ENCODE measurements around the gene AURKAIP1. TPM values are rescaled to one million over a fixed set of nuclear protein-coding genes. Genes with fewer than 3 reads are reported as not detected.
"Not testable (repeated sequence)": the region's sequence is repeated elsewhere in the genome, so short reads cannot be mapped to it uniquely, and the experiment has no call there.

Gene AURKAIP1
- total RNA-seq, 1 donor from 2014 or later = 102 TPM

DNA sequence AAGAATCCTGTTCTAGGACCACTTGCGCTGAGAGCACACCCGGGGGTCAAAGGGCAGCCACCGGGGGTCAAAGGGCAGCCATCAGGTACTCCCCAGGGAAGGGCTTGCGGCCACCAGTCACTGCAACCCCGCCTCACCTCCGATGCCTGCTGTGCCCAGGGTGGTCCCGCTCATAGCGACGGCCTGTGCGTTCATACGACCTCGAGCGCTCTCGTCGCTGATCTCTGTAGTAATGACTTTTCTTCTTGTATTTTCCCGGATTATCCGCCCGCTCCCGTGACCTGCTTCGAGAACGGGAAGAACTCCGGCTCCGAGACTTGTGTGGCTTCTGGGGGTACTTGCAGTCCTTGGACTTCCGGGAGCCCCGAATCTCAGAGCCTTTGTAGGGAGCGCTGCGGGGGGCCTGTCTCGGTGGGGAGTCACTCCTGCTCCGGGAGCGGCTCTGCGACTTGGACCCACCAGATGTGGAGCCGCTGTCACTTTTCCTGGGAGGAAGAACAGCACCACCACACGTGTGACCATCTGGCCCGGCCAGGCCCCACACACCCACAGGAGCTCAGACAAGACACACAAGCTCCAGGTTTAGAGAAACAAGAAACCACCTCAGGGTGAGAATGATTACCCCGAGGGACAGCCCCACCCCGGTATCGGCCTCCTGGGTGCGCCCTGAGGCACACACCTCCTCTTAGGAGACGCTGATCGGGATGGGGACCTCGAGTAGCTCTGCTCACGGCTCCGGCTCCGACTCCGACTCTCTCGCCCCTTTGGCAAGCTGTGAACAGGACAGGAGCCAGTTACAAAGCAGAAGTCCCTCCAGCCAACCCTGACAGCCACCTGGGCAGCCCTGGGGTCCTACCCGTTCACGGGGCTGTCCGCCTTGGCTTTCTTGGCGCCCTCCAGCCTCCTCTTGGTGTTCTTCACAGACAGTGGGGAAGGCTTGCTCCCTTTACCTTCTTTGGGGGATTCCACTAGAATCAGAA lies 12.4 kb upstream of the AURKAIP1 start:
- no peak for DNase-seq (ENCODE audit: low spot score)

DNA sequence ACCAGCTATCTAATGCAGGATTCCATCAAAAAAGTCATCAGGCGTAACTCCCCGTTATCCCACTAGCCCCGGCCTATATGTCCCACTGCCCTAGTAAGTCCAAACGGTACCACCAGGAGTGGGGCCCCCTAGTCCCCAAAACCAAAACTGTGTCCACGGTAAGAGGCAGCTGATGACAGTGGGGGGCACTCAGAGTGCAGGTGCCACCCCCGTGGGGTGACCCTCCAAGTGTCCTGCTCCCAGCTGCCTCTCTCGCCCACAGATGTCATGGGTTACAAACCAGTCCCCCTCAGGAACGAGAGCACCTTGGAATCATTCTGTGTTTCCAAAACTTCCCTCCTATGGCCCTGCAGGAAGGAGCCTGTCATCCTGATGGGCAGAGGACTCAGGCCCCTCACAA lies 10.9 kb upstream of the AURKAIP1 start:
- DNase-seq (ENCODE audit: low spot score) = no peak

DNA sequence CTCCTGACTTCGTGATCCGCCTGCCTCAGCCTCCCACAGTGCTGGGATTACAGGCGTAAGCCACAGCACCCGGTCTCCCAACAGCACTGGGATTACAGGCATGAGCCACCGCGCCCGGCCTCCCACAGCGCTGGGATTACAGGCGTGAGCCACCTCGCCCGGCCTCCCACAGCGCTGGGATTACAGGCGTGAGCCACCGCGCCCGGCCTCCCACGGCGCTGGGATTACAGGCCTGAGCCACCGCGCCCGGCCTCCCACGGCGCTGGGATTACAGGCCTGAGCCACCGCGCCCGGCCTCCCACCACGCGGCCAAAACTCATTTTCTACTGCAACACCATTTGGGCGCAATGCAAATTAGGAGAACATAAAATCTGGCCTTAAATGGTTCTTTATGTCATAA lies 10.3 kb upstream of the AURKAIP1 start:
- not testable (repeated sequence) for DNase-seq (ENCODE audit: low spot score)

DNA sequence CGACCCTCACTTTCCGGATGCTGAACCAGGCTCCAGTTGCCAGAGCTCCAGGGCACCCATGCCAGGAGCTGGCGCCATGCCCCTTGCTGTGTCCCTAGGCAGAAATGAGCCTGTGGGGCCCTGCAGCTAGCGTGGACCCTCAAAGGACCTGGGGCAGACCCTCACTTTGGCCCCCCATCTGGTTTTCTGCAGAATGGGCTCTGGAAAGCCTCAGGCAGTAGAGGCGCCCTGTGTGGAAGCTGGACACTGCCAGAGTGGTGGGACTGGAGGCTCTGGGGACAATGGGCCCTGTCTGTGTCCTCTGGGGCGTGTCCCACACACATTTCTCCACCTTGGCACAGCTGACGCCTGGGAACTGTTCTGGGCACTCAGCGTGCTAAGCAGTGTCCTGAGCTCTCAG lies 6.3 kb upstream of the AURKAIP1 start:
- no peak for DNase-seq (ENCODE audit: low spot score)

DNA sequence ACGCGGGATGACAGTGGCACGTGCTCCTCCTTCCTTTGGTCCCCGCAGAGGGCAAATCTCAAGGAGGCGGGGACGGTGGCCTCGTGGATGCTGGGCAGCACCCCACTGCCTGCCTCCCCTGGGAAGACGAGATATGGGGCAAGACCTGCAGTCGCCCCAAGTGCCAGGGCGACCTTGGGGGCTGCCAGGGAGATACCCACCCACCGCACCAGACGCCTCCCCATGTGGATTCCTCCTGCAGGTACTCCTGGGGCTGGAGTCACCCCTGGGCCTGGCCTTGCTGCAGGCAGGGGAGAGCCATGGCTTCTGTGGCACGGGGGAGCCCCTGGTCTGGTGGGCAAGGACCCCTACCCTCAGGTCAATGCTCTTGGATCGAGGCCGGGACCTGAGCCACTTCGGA lies 5.9 kb upstream of the AURKAIP1 start:
- no peak for DNase-seq (ENCODE audit: low spot score)

- no peak for DNase-seq (ENCODE audit: low spot score)
Observed at GRCh38 chr1:1377540-1378205, 2.7 kb upstream of the AURKAIP1 start.

- DNase-seq (ENCODE audit: low spot score) = peak; percentile 48
Observed at GRCh38 chr1:1376551-1377226, 1.7 kb upstream of the AURKAIP1 start.

DNA sequence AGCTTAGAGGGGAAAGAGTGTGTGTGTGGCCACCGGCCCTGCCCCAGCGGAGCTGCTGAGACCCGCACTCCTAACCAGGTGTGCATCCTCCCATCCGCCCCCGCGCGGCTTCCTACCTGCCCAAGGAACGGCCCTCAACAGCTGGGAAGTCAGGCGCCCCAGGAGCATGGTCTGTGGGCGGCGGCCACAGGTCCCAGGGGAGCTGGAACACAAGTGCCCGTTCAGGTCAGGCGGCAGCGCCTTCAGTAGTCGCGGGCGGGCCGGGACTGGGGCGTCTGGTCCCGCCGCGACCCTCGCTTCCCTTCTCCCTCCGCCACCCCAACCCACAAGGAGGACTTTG lies 448 bp downstream of the AURKAIP1 start:
- DNase-seq (ENCODE audit: low spot score) = no peak

DNA sequence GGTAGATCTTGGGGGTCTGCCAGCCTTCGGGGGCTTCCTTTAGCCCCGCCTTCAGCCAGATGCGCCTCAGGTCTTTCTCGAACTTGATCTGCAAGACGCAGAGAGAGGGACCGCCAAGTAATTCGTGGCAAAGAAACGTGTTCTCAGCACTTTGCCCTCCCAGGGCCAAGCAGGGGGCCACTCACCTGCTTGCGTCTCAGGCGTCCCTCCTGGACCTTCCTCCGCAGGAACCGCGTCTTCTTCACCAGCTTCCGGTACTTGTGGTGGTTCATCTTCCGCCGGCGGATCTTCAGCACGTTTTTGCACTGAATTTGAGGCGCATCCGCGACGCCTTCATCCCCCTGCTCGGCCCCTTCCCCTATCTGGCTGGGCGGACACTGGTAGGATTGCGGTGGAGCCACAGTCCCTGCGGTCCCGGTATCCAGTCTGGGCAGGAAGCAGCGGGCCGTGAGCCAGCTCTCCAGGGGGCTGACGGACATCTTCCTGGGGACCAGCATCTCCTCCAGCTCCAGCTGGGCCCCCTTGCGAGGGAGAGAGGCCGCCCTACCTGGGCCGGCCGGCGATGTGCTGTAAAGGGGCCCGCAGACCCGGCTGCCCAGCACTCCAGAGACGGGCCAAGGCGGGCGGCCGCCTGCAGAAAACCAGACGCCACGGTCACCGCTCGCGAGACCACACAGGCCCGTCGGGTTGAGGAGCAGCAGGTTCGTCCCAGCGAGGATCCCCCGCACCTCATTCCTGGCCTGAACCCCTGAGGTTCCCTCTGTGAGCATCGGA lies 1.0 kb downstream of the AURKAIP1 start:
- DNase-seq (ENCODE audit: low spot score) = peak; percentile 53

- no peak for DNase-seq (ENCODE audit: low spot score)
Observed at GRCh38 chr1:1373051-1373814, 1.8 kb downstream of the AURKAIP1 start.

DNA sequence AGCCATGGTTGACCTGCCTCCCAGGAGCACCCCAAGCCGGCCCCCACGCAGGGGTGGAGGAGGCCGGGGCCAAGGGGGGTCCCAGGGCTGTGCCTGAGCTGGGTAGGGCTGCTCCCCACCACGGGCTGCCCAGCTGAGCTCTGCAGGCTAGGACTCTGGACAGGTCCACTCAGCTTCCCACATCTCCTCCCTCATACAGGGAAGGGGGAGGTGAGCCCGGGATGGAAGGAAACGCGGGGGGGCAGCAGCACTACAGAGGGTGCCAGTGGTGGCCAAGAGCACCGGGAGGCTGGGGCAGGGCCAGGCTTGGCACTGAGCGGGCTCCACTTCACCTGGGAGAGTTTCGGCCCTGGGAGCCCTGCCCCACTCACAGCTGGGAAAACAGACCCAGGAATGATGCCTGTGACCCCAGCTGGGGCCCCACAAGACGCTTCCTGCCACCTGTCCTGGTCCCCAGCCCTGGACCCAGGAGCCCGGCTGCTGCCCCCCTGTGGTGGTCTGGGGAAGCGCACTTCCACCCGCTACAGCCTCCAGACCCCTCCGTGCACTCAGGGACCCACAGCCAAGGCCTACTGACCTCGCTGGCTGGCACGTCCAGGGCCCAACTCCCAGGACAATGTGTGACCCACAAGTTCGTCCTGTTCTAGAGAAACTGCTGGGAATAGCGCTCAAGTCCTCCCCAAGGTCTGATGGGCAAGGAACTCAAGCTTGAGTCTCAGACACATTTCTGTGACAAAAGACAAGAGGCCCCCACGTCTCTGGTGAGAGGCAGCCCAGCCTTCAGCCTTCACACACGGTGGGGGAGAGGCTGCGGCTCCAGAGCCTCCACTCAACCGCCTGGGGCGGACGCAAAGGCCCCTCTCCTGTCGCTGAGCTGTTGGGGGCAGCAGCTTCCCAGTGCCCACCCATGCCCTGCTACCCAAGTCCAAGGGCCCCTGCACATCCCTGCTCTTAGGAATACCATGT lies 3.0 kb downstream of the AURKAIP1 start:
- peak; percentile 70 for DNase-seq (ENCODE audit: low spot score)

GRCh38 chr1:1371364-1371745 lies 3.7 kb downstream of the AURKAIP1 start:
- no peak for DNase-seq (ENCODE audit: low spot score)

DNA sequence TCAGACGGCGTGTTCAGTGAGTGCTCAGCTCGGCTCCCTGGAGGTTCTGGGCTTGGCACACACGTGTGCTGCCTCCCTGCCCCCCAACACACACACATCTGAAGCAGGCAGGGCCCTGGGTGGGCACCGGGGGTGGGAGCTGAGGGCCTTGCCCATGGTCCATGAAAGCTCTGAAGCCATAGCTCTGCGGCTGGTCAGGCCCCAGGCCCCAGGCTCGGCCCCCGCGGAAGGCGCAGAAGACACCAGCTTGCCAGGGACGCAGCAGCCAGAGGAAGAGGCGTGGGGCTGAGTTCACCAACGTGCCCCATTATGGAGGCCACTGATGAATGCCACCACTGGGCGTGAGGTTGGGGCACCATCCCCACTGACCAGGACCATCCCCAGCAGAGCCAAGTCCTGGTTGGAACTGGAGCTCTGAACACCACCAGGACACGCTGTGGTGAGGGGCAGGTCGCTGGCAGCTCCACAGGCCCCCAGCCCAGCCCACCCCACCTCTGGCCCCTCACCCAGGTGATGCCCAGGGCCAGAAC lies 4.2 kb downstream of the AURKAIP1 start:
- DNase-seq (ENCODE audit: low spot score) = no peak

DNA sequence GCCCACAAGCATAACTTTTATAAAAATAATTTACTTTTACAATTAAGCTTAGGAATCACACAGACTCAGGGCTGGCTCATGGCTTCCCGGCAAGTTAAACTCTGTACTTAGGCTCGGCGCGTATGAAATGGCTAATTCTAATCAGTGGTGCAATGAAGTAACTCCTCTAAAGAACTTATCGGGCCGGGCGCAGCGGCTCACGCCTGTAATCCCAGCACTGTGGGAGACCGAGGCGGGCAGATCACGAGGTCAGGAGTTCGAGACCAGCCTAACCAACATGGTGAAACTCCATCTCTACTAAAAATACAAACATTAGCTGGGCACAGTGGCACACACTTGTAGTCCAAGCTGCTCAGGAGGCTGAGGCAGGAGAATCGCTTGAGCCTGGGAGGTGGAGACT lies 4.9 kb downstream of the AURKAIP1 start:
- DNase-seq (ENCODE audit: low spot score) = not testable (repeated sequence)

DNA sequence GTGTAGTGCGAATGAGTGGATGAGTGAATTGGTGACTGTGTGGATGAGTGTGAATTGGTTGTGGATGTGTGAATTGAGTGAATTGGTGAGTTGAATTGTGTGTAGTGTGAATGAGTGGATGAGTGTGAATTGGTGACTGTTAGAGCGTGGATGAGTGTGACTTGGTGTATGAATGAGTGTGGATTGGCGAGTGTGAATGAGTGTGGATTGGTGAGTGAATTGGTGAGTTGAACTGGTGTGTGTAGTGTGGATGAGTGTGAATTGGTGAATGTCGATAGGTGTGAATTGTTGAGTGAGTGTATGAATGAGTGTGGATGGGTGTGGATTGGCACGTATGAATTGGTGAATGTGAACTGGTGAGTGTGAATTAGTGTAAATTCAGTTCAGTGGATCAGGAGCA lies 7.7 kb downstream of the AURKAIP1 start:
- no peak for DNase-seq (ENCODE audit: low spot score)

DNA sequence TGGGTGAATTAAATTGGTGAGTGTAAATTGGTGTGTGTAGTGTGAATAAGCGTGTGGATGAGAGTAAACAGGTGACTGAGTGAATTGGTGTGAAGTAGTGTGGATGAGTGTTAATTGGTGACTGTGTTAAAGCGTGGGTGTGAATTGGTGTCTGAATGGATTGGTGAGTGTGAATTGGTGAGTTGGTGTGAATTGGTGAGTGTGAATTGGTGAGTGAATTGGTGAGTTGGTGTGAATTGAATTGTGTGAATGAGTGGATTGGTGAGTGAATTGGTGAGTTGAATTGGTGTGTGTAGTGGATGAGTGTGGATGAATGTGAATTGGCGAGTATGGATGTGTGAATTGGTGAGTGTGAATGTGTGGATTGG lies 8.3 kb downstream of the AURKAIP1 start:
- no peak for DNase-seq (ENCODE audit: low spot score)

DNA sequence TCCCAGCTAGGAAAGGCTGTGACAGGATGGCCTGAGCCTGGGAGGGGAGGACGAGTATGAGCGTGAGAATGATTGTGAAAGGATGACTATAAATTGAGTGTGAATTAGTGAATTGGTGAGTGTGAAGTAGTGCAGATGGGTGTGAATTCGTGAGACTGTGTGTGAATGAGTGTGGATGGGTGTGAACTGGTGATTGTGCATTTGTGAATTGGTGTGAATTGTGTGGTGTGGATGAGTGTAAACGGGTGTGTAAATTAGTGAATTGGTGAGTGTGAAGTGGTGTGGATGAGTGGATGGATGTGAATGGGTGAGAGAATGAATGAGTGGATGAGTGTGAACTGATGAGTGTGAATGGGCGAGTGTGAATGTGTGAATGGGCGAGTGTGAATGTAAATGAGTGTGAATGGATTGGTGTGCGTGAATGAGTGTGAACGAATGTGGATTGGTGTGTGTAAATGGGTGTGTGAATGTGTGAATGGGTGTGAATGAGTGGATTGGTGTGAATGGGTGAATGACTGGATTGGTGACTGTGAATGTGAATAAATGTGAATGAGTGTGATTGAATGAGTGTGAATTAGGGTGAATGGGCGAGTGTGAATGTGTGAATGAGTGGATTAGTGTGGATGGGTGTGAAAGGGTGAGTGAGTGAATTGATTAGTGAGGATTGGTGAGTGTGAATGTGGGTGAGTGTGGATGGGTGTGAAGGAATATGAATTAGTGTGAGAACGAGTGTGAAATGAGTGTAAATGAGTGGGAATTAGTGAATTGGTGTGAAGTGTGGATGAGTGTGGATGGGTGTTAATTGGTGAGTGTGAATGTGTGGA lies 8.9 kb downstream of the AURKAIP1 start:
- no peak for DNase-seq (ENCODE audit: low spot score)

GRCh38 chr1:1364266-1364665 lies 10.7 kb downstream of the AURKAIP1 start:
- DNase-seq (ENCODE audit: low spot score) = no peak

DNA sequence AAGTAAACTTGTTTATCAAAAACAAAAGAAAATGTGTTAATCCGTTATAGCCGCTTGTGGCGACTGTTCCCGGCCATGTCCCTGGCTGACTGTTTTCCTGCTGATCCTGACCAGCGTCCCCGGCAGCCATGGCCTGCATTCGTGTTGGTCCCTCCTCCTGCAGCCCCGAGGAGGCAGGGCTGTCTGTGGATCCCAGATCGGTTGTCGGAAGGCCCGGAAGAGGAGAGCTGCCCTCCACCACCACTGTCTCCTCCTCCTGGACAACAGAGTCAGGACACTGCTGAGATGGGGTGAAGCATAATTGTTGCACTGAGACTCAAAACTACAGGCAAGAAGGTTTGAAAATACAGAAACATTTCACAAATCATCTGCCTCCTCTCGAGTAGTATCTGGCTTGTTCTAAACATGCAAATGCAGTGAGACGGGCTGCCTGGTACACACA lies 13.0 kb downstream of the AURKAIP1 start:
- peak; percentile 60 for DNase-seq (ENCODE audit: low spot score)

Data from ureter (tissue), 1 donor.